WTC11 (cell line): ENCODE measurements around the gene SVIL. TPM values are rescaled to one million over a fixed set of nuclear protein-coding genes. Genes with fewer than 3 reads are reported as not detected.

ENCODE experiments used
- ATAC-seq: fragments of 200-7000 bp; cut with Tn5 transposase; 2 replicates; pipeline ENCODE4 v1.10.0; 2021; ENCODE audit warnings: mild to moderate bottlenecking, moderate library complexity
- CTCF ChIA-PET: fragments of 300-600 bp; sonication (Branson Sonifier 250); formaldehyde crosslinking; loops from one replicate; lab custom pipeline; 2021; ENCODE audit warnings: antibody characterized with exemption; lab: Charles Lee
- POLR2A ChIA-PET: fragments of 350-600 bp; sonication (Branson Sonifier 250); formaldehyde crosslinking; loops from one replicate; lab custom pipeline; 2021; ENCODE audit warnings: antibody characterized with exemption; lab: Charles Lee
- DNase-seq: peaks from one replicate; pipeline ENCODE4 v3.0.0; 2021; ENCODE audit warnings: low spot score
- H3K27ac Mint-ChIP-seq: 2 replicates; pipeline ENCODE4 v1.8.0; 2021; ENCODE audit warnings: mixed read lengths
- H3K27me3 Mint-ChIP-seq: 2 replicates; pipeline ENCODE4 v1.8.0; 2021; ENCODE audit warnings: low read depth, mild to moderate bottlenecking, moderate library complexity, mixed read lengths
- H3K36me3 Mint-ChIP-seq: 2 replicates; pipeline ENCODE4 v1.8.0; 2021; ENCODE audit warnings: mixed read lengths
- H3K4me1 Mint-ChIP-seq: 2 replicates; pipeline ENCODE4 v1.8.0; 2022; ENCODE audit warnings: mixed read lengths
- H3K4me3 Mint-ChIP-seq: 2 replicates; pipeline ENCODE4 v1.8.0; 2021; ENCODE audit warnings: mild to moderate bottlenecking, moderate library complexity, mixed read lengths
- H3K9me3 Mint-ChIP-seq: 2 replicates; pipeline ENCODE4 v1.8.0; 2021; ENCODE audit warnings: mixed read lengths
- AFF4 ChIP-seq: sonication (generic); formaldehyde crosslinking; IDR thresholded peaks from 2 replicates; pipeline ENCODE4 v1.8.1; 2023; ENCODE audit warnings: mild to moderate bottlenecking, missing genetic modification reagents, borderline replicate concordance
- ATF3 ChIP-seq: sonication (generic); formaldehyde crosslinking; conservative IDR thresholded peaks from 2 replicates; pipeline ENCODE4 v1.8.1; 2022; ENCODE audit warnings: mild to moderate bottlenecking, missing genetic modification reagents
- ATF6 ChIP-seq: sonication (generic); formaldehyde crosslinking; IDR thresholded peaks from 2 replicates; pipeline ENCODE4 v1.8.1; 2023; ENCODE audit warnings: mild to moderate bottlenecking, missing genetic modification reagents
- GABPB1 ChIP-seq: sonication (generic); formaldehyde crosslinking; IDR thresholded peaks from 2 replicates; pipeline ENCODE4 v1.8.1; 2023; ENCODE audit warnings: mild to moderate bottlenecking, missing genetic modification reagents
- MYBL2 ChIP-seq: sonication (generic); formaldehyde crosslinking; IDR thresholded peaks from 2 replicates; pipeline ENCODE4 v1.8.1; 2023; ENCODE audit warnings: mild to moderate bottlenecking, moderate library complexity, missing genetic modification reagents
- NFYB ChIP-seq: sonication (generic); formaldehyde crosslinking; conservative IDR thresholded peaks from 2 replicates; pipeline ENCODE4 v1.8.0; 2022; ENCODE audit warnings: low read depth, missing genetic modification reagents
- RELA ChIP-seq: sonication (generic); formaldehyde crosslinking; IDR thresholded peaks from 2 replicates; pipeline ENCODE4 v1.8.1; 2022; ENCODE audit warnings: missing genetic modification reagents, mild to moderate bottlenecking, borderline replicate concordance
- SP1 ChIP-seq: sonication (generic); formaldehyde crosslinking; conservative IDR thresholded peaks from 2 replicates; pipeline ENCODE4 v1.8.1; 2022; ENCODE audit warnings: missing genetic modification reagents
- STAT6 ChIP-seq: sonication (generic); formaldehyde crosslinking; conservative IDR thresholded peaks from 2 replicates; pipeline ENCODE4 v1.8.1; 2023; ENCODE audit warnings: mild to moderate bottlenecking, low read depth, missing genetic modification reagents, moderate library complexity
- TEAD4 ChIP-seq: sonication (generic); formaldehyde crosslinking; IDR thresholded peaks from 2 replicates; pipeline ENCODE4 v1.8.0; 2022; ENCODE audit warnings: mild to moderate bottlenecking, missing genetic modification reagents
- ZNF396 ChIP-seq: fragments of 250-450 bp; sonication (Bioruptor Pico); IDR thresholded peaks from 2 replicates; pipeline ENCODE4 v1.8.0; 2021; ENCODE audit warnings: mild to moderate bottlenecking, moderate library complexity, borderline replicate concordance
- total RNA-seq: library from RNA; stranded (reverse); gene quantifications from 3 replicates; pipeline ENCODE4 v1.2.3, GENCODE V29; 2021

The SVIL gene
- total RNA-seq, 1 experiment from 2014 or later = 27.1 TPM

- H3K27ac Mint-ChIP-seq = no peak overlapping the region
- ChIA-PET POLR2A (no interaction called here), CTCF (interaction anchor here (1.0 to 2.4 kb wide), 14 partner anchors 9 to 105 kb away, joined by 3 to 15 read pairs (median 4); no protein-coding TSS in a partner anchor)
- no peak overlapping the region for H3K4me3 Mint-ChIP-seq
- ATAC-seq = no peak
- no peaks in the 10 kb centered on the region for H3K4me1 Mint-ChIP-seq
- no peak for TF ChIP-seq NFYB
- TF ChIP-seq GABPB1 (CRISPR knock-in tag) = no peak
- no peak for TF ChIP-seq ATF3 (CRISPR knock-in tag)
- TF ChIP-seq, all 79 proteins: peak for 0
- no peaks in the 10 kb centered on the region for H3K9me3 Mint-ChIP-seq
- H3K27me3 Mint-ChIP-seq = peaks cover 3% of the 10 kb centered on the region; the same call in 1 of the 2 replicates
- H3K36me3 Mint-ChIP-seq = no peaks in the 10 kb centered on the region
- no peak for DNase-seq
Measured at GRCh38 chr10:29430101-29430500, 204.7 kb downstream of the SVIL start.

- Mint-ChIP-seq H3K4me1 (no peaks in the 10 kb centered on the region), H3K4me3 (no peak overlapping the region)
- TF ChIP-seq TEAD4 (CRISPR knock-in tag) = no peak
- TF ChIP-seq, all 79 proteins: peak for 0
- CTCF ChIA-PET = interaction anchor here (1.1 to 2.4 kb wide), 7 partner anchors 8 to 85 kb away, joined by 3 to 15 read pairs (median 6); no protein-coding TSS in a partner anchor
- peaks cover 3% of the 10 kb centered on the region; the same call in 1 of the 2 replicates for H3K27me3 Mint-ChIP-seq
- H3K9me3 Mint-ChIP-seq = peaks cover 6% of the 10 kb centered on the region; the same call in 1 of the 2 replicates
- DNase-seq (no peak), ATAC-seq (no peak)
- no peak overlapping the region for H3K27ac Mint-ChIP-seq
- H3K36me3 Mint-ChIP-seq = no peaks in the 10 kb centered on the region
- POLR2A ChIA-PET = no interaction called here
Measured at GRCh38 chr10:29428486-29428885, 206.3 kb downstream of the SVIL start.

GRCh38 chr10:29427667-29428066 is 207.1 kb downstream of the SVIL start:
- H3K4me3 Mint-ChIP-seq = no peak overlapping the region
- H3K27ac Mint-ChIP-seq = no peak overlapping the region
- POLR2A ChIA-PET = no interaction called here
- CTCF ChIA-PET = interaction anchor here (1.1 kb wide), 1 partner anchor 69 kb away, joined by 3 read pairs; no protein-coding TSS in a partner anchor
- H3K36me3 Mint-ChIP-seq = no peaks in the 10 kb centered on the region
- H3K9me3 Mint-ChIP-seq = peaks cover 6% of the 10 kb centered on the region; the same call in 1 of the 2 replicates
- H3K4me1 Mint-ChIP-seq = no peaks in the 10 kb centered on the region
- no peak for ATAC-seq
- DNase-seq = no peak
- peaks cover 3% of the 10 kb centered on the region; the same call in 1 of the 2 replicates for H3K27me3 Mint-ChIP-seq
- TF ChIP-seq SP1 (no peak), RELA (no peak), ZNF396 (CRISPR knock-in tag) (no peak), STAT6 (CRISPR knock-in tag) (no peak), MYBL2 (CRISPR knock-in tag) (no peak), AFF4 (no peak), ATF3 (CRISPR knock-in tag) (no peak), ATF6 (CRISPR knock-in tag) (no peak)
